Keratinocyte (primary cell): ENCODE measurements around the gene RPS29. TPM values are rescaled to one million over a fixed set of nuclear protein-coding genes. Genes with fewer than 3 reads are reported as not detected.

ENCODE experiments used
- DNase-seq: peaks from one replicate; pipeline ENCODE4 v3.0.0-alpha.2; 2011; ENCODE audit warnings: low read depth, missing footprints, low spot score
- FAIRE-seq: peaks from 2 replicates; lab custom pipeline; 2011; peaks lifted over from hg19 to GRCh38; lab: Jason Lieb, UNC
- H2AFZ ChIP-seq: 2 replicates; pipeline ENCODE4 v1.6.0; 2012; ENCODE audit warnings: low read length, control low read depth, inconsistent platforms; ENCODE audit not compliant: control insufficient read depth
- H3K27ac ChIP-seq: 2 replicates; pipeline ENCODE4 v1.5.1; 2011; ENCODE audit warnings: low read length; ENCODE audit not compliant: control insufficient read depth, insufficient read depth
- H3K27me3 ChIP-seq: 3 replicates; pipeline ENCODE4 v1.6.0; 2011; ENCODE audit warnings: low read length; ENCODE audit not compliant: control insufficient read depth, insufficient read depth; ENCODE audit errors: extremely low read depth
- H3K36me3 ChIP-seq, 2 experiments: 2 replicates in 1 of 2; 3 replicates in 1 of 2; pipeline ENCODE4 v1.5.1; 2011; ENCODE audit warnings: low read length in 2 of 2, mild to moderate bottlenecking in 1 of 2; ENCODE audit not compliant: control insufficient read depth in 2 of 2, insufficient read depth in 2 of 2; ENCODE audit errors: extremely low read depth in 1 of 2
- H3K4me1 ChIP-seq: 3 replicates; pipeline ENCODE4 v1.5.1; 2011; ENCODE audit warnings: low read length; ENCODE audit not compliant: control insufficient read depth, insufficient read depth; ENCODE audit errors: extremely low read depth
- H3K4me2 ChIP-seq: 3 replicates; pipeline ENCODE4 v1.6.0; 2011; ENCODE audit warnings: low read depth, low read length; ENCODE audit not compliant: control insufficient read depth, insufficient read depth; ENCODE audit errors: extremely low read depth
- H3K4me3 ChIP-seq, 3 experiments: fragments of 200-600 bp in 1 of 3; sonication (generic) in 1 of 3; 2 replicates in 2 of 3; 3 replicates in 1 of 3; pipeline ENCODE4 v1.5.1; 2011 to 2016; ENCODE audit warnings: low read length in 3 of 3, mild to moderate bottlenecking in 3 of 3, control low read depth in 2 of 3, inconsistent platforms in 1 of 3, low read depth in 1 of 3, mixed read lengths in 1 of 3, mixed run types in 1 of 3, moderate library complexity in 1 of 3; ENCODE audit not compliant: control insufficient read depth in 2 of 3, insufficient read depth in 2 of 3; ENCODE audit errors: extremely low read depth in 1 of 3
- H3K79me2 ChIP-seq: 2 replicates; pipeline ENCODE4 v1.6.0; 2012; ENCODE audit warnings: low read length; ENCODE audit not compliant: control insufficient read depth, insufficient read depth
- H3K9ac ChIP-seq: 3 replicates; pipeline ENCODE4 v1.6.0; 2011; ENCODE audit warnings: low read length; ENCODE audit not compliant: control insufficient read depth, insufficient read depth; ENCODE audit errors: extremely low read depth
- H3K9me1 ChIP-seq: 3 replicates; pipeline ENCODE4 v1.6.0; 2011; ENCODE audit warnings: low read length; ENCODE audit not compliant: control insufficient read depth, insufficient read depth; ENCODE audit errors: extremely low read depth
- H3K9me3 ChIP-seq: 2 replicates; pipeline ENCODE4 v1.5.1; 2012; ENCODE audit warnings: low read depth, low read length; ENCODE audit not compliant: control insufficient read depth
- H4K20me1 ChIP-seq: 3 replicates; pipeline ENCODE4 v1.6.0; 2011; ENCODE audit warnings: low read length; ENCODE audit not compliant: control insufficient read depth, insufficient read depth; ENCODE audit errors: extremely low read depth
- EZH2 ChIP-seq: IDR thresholded peaks from one replicate; pipeline ENCODE4 v1.6.1; 2012; ENCODE audit warnings: inconsistent platforms, mild to moderate bottlenecking, low read length, moderate library complexity
- dilution Hi-C: fragments of 300-500 bp; cut with MboI; formaldehyde crosslinking; loops from one replicate; pipeline ENCODE4 v1.7.0; 2020; ENCODE audit warnings: low sequenced_read_pairs; ENCODE audit not compliant: extremely low pct_ligation_motif_present
- polyA plus RNA-seq, 5 experiments: library from polyadenylated mRNA; depleted of rRNA in 3 of 5; stranded (reverse) in 3 of 5; stranded (forward) in 1 of 5; unstranded in 1 of 5; fragments of >200 nt; gene quantifications; 1 replicate in 1 of 5; 2 replicates in 3 of 5; 3 replicates in 1 of 5; pipeline versions ENCODE4 v1.2.1 to v1.2.3, GENCODE V29; 2011 to 2012; ENCODE audit warnings: missing spikeins in 2 of 5, low read depth in 1 of 5, low replicate concordance in 1 of 5
- TF ChIP-seq, protein P1 (sequence below), 3 experiments: IDR thresholded peaks in 1 of 3; conservative IDR thresholded peaks in 1 of 3; optimal IDR thresholded peaks in 1 of 3; 2 replicates in 2 of 3; 3 replicates in 1 of 3; pipeline versions ENCODE3 to v1.5.1; 2011; ENCODE audit warnings: low read length in 3 of 3, mild to moderate bottlenecking in 3 of 3, moderate library complexity in 2 of 3, control low read depth in 1 of 3, inconsistent platforms in 1 of 3; ENCODE audit not compliant: insufficient read depth in 2 of 3; ENCODE audit errors: extremely low read depth in 1 of 3

Gene RPS29
- polyA plus RNA-seq, 1 donor (not counting 4 experiments of a cell fraction or from before 2014, with no cell fraction given): 3,884 TPM

DNA sequence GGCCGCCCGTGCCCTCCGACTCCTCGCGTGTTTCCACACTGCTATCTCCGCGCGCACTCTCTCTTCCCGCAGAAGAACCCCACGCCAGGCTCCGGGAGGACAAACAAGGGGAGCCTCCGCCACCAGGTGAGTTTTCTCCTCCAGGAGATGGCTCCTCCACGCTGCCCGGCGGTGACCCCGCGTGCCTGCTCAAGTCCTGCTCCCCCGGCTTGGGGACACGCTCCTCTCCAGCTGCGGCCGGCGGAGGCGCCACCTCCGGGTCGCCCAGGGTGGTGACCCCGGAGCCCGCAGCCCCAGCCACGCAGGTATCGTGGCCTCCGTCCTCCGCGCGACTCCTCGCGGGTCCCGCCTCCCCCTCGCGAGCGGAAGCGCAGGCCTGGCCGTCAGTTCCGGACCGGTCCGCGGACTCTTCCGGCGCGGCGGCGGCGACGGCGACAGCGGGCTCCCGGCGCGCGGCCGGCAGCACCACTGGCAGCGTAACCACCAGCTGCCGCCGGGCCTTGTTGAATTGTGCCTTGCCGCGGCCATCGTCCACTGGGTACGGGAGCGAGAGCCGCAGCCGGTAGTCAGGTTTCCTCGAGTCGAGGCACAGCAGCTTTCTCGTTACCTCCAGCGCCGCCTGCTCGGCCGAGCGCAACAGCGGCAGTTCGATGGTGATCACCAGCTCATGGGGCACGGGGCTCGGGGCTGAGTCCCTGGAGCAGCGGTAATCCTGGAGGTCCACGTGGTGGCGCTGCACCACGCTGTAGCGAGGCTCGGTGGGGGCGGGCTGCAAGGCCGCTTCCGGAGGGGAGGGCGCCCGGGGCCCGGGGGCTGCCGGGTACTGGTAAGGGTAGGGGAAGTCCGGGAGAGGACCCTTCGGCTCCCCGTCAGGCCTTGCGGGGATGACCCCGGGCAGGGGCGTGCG is 47.7 kb upstream of the RPS29 start:
- Histone ChIP-seq H3K27ac (peak overlapping the region; percentile 95), H4K20me1 (no peaks in the 10 kb centered on the region), H3K79me2 (peaks cover 83% of the 10 kb centered on the region), H3K9ac (peak overlapping the region; percentile 97), H3K4me1 (peaks cover 11% of the 10 kb centered on the region), H3K27me3 (no peaks in the 10 kb centered on the region), H3K9me3 (no peaks in the 10 kb centered on the region), H3K4me3 (peak overlapping the region; percentile 97 to 98 (median 98)), H2AFZ (peak overlapping the region; percentile 84), H3K9me1 (no peaks in the 10 kb centered on the region), H3K4me2 (peak overlapping the region; percentile 90), H3K36me3 (peaks cover 0 to 4% of the 10 kb centered on the region in 2 experiments)
- no peak for TF ChIP-seq EZH2
- TF ChIP-seq, protein P1, sequence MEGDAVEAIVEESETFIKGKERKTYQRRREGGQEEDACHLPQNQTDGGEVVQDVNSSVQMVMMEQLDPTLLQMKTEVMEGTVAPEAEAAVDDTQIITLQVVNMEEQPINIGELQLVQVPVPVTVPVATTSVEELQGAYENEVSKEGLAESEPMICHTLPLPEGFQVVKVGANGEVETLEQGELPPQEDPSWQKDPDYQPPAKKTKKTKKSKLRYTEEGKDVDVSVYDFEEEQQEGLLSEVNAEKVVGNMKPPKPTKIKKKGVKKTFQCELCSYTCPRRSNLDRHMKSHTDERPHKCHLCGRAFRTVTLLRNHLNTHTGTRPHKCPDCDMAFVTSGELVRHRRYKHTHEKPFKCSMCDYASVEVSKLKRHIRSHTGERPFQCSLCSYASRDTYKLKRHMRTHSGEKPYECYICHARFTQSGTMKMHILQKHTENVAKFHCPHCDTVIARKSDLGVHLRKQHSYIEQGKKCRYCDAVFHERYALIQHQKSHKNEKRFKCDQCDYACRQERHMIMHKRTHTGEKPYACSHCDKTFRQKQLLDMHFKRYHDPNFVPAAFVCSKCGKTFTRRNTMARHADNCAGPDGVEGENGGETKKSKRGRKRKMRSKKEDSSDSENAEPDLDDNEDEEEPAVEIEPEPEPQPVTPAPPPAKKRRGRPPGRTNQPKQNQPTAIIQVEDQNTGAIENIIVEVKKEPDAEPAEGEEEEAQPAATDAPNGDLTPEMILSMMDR (optimal IDR thresholded peaks at IDR 0.05 in 1 of 3, IDR thresholded peaks at IDR 0.05 in 1 of 3, conservative IDR thresholded peaks at IDR 0.05 in 1 of 3; ENCODE audit: extremely low read depth in 1 of 3, insufficient read depth in 2 of 3, low read length in 3 of 3): peak; percentile 69 to 95 (median 84)
- dilution Hi-C loops: no loop called here
- no peak for FAIRE-seq
- peak; percentile 45 for DNase-seq

DNA sequence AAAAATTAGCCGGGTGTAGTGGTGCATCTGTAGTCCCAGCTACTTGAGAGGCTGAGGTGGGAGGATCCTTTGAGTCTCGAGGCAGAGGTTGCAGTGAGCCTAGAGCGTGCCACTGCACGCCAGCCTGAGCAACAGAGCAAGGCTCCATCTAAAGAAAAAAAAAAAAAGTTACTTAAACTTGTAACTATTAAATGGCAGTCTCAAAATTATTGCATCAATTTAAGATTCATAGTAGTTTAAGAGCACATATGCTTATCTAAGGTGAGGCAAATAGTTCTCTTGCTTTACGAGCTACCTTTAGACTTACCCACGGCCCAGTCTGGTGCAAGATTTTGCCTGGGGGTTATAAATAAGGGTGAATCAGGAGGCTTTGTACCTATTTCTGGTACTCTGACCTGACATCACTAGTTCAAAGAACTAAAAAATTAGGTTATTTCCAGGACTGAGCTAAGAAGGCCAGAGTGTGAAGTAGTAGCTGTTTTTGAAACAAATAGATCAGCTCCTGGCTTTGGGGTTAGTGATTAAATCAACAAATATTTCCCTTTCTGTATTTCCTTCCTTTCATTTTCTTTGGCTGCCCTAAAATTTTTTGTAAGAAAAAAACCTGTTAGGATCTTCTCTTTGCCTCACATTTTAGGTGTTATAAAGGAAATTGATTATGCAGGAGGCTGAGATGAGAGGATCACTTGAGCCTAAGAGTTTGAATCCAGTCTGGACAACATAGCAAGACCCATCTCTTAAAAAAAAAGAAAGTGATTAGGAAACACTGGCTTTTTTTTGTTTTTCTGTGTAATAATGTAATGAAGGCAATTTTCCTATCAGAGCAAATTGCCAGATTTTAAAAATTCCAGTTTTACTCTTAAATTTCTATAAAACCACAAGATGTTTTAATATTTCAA is 38.0 kb upstream of the RPS29 start:
- peaks cover 7% of the 10 kb centered on the region for H4K20me1 ChIP-seq
- H3K36me3 ChIP-seq: peaks cover 0 to 8% of the 10 kb centered on the region in 2 experiments
- H3K9me3 ChIP-seq: no peaks in the 10 kb centered on the region
- peak overlapping the region; percentile 52 for H3K9ac ChIP-seq
- no peak for FAIRE-seq
- no peaks in the 10 kb centered on the region for H3K9me1 ChIP-seq
- peak overlapping the region; percentile 100 for H3K4me2 ChIP-seq
- peak; percentile 42 for DNase-seq
- H2AFZ ChIP-seq: no peak overlapping the region
- H3K4me1 ChIP-seq: peaks cover 32% of the 10 kb centered on the region
- peak overlapping the region; percentile 99 for H3K27ac ChIP-seq
- dilution Hi-C loops: no loop called here
- no peak for TF ChIP-seq EZH2
- TF ChIP-seq, protein P1 (optimal IDR thresholded peaks at IDR 0.05 in 1 of 3, IDR thresholded peaks at IDR 0.05 in 1 of 3, conservative IDR thresholded peaks at IDR 0.05 in 1 of 3; ENCODE audit: extremely low read depth in 1 of 3, insufficient read depth in 2 of 3, low read length in 3 of 3): no peak
- peaks cover 62% of the 10 kb centered on the region for H3K79me2 ChIP-seq
- H3K4me3 ChIP-seq: peak overlapping the region in 2 of 3 experiments; percentile 20 to 34
- H3K27me3 ChIP-seq: no peaks in the 10 kb centered on the region
